Midbrain (tissue), 1 donor: ENCODE data around the gene ZCRB1.
"Not testable (repeated sequence)": the region's sequence is repeated elsewhere in the genome, so short reads cannot be mapped to it uniquely, and the experiment has no call there.

Experiments used
- DNase-seq: peaks from one replicate; lab custom pipeline; 2025; lab: John Stamatoyannopoulos, UW

The ZCRB1 gene

GRCh38 chr12:42325653-42326474 lies at the start of gene ZCRB1, which contains the start of gene PPHLN1:
TSS of gene ZCRB1 (minus strand) at chr12:42326094. CDS start at chr12:42324102, 1,992 bp downstream.
TSS of gene PPHLN1 (plus strand) at chr12:42326167. CDS start at chr12:42335903, 9,736 bp downstream.
- DNase-seq = peak; percentile 79

GRCh38 chr12:42373669-42374068 lies 47.8 kb upstream of the ZCRB1 start:
- DNase-seq = no peak

GRCh38 chr12:42372154-42372791 lies 46.4 kb upstream of the ZCRB1 start:
- peak; percentile 52 for DNase-seq

GRCh38 chr12:42370013-42370412 lies 44.1 kb upstream of the ZCRB1 start:
- no peak for DNase-seq

- DNase-seq = no peak
These were observed 39.6 kb upstream of the ZCRB1 start for GRCh38 chr12:42365486-42365885.

- DNase-seq = no peak
These were observed 38.8 kb upstream of the ZCRB1 start for GRCh38 chr12:42364692-42365091.

- no peak for DNase-seq
These were observed 36.9 kb upstream of the ZCRB1 start for GRCh38 chr12:42362647-42363260.

- DNase-seq = no peak
These were observed 36.2 kb upstream of the ZCRB1 start for GRCh38 chr12:42361909-42362646.

GRCh38 chr12:42360747-42361403 lies 35.0 kb upstream of the ZCRB1 start:
- DNase-seq = no peak

GRCh38 chr12:42356344-42356743 lies 30.4 kb upstream of the ZCRB1 start:
- DNase-seq = no peak

- DNase-seq = not testable (repeated sequence)
These were observed 24.1 kb upstream of the ZCRB1 start for GRCh38 chr12:42350021-42350407.

GRCh38 chr12:42349119-42350020 lies 23.5 kb upstream of the ZCRB1 start:
- DNase-seq = not testable (repeated sequence)

- no peak for DNase-seq
These were observed 20.6 kb upstream of the ZCRB1 start for GRCh38 chr12:42346403-42347002.

- DNase-seq = no peak
These were observed 17.8 kb upstream of the ZCRB1 start for GRCh38 chr12:42343721-42344120.

GRCh38 chr12:42342028-42342427 lies 16.1 kb upstream of the ZCRB1 start:
- no peak for DNase-seq

- no peak for DNase-seq
These were observed 12.4 kb upstream of the ZCRB1 start for GRCh38 chr12:42338280-42338679.

- no peak for DNase-seq
These were observed 10.4 kb upstream of the ZCRB1 start for GRCh38 chr12:42336286-42336685.

- DNase-seq = peak; percentile 73
These were observed 6.7 kb upstream of the ZCRB1 start for GRCh38 chr12:42332301-42333285.

- not testable (repeated sequence) for DNase-seq
These were observed 4.2 kb upstream of the ZCRB1 start for GRCh38 chr12:42330097-42330496.
